Stimulated activated naive CD4-positive, alpha-beta T cell (primary cell): Measurements from ENCODE around the gene MACROD2.

Experiments
- DNase-seq, 6 experiments: peaks; one replicate each; lab custom pipeline; 2025; lab: John Stamatoyannopoulos, UW

Gene MACROD2

DNA sequence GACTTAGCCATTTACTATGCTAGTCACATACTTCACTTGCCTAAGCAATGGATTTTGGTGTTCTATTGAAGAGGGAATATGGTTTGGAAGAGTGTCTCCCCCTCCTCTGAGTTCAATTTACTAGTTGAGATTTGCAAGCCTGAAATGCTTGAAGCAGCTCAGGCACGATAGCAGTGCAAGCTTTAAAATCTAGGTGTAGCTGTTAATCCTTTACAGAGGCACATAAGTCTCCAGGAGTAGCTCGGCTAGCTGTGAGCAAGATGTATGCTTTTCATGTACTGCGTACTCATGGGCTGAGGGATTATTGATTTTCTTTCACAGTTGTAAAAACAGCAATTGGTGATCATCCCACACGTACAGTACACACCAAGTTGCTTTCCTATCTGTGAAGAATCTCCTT, 341.4 kb downstream of the MACROD2 start:
- no peak for DNase-seq

DNA sequence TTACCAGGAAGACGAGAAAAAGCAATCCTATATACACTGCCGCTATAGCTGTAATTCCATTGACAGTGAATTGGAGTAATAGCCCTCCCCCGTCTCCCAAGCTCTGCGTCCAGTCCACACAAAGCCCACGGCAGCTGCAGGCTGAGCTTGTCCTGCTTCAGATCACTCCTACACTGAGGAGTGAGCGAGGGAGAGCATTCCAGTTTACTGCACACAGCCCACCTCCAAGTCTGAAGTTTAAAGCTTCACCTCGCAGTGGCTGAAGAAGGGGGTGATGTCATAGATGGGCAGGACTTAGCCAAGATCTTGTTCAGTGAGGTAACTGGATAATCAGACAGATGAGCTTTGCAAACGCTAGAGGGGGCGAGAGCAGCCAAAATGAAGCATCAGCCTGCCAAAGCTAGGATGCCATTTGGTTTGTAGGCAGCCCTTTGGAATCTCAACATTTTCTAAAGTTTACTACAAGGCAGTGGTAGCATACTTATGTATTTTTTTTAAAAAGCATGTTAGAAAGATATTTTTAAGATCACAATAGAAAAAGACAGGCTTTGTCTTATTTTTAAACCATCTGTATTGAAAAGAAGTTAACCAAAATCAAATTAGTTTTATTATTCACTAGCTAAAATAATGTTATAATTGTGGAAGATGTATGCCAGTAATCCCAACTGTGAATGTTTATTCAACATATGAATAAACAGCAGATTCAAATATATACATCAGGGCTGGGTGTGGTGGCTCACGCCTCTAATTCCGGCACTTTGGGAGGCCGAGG, 342.3 kb downstream of the MACROD2 start, which contains the start of gene FLRT3:
Gene FLRT3, minus strand, starts transcription at position 213 of the 772 bp plus-strand sequence. CDS start 10,106 bp downstream, outside the sequence.
- DNase-seq, result no peak

- no peak for DNase-seq
Observed at GRCh38 chr20:14341801-14342200, 346.5 kb downstream of the MACROD2 start.

GRCh38 chr20:14342918-14343317, 347.6 kb downstream of the MACROD2 start:
- DNase-seq, result no peak

- DNase-seq, result no peak
Observed at GRCh38 chr20:14343491-14344065, 348.3 kb downstream of the MACROD2 start.

DNA sequence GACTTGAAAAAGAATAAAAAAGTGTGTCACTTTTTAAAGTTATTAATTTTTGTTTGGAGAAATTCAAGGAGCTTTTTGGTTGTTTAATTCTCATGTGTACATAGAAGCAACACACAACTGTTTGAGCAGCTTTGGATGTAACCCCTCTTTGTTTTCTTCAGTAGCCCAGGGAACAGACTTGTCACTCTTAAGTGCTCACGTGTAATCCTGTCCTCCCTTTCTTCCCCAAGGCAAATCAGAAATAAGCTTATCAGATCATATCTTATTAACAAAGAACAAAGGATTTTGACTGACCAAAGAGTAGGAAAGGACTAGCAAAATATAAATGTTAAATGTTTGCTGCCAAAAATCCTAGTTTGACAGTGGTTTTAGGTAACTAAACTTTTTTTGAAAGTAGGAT, 349.4 kb downstream of the MACROD2 start:
- DNase-seq, result no peak

DNA sequence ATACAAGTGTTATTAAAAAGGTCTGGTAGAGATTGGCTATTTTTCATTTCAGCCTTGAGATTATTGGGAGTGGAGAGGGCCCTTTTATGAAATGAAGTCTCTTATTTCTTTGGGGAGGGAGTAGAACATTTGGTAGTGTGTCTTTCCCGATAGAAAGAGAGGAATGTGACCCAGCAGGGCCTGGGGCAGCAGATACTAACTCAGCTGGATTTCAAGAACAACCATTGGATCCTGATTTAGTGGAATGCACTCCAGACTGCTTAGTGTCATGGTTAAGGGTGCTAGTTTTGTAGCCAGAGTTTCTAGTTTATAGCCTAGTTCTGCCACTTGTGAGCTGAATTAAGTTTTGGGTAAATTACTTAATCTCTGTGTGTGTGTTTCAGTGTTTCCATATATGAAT, 360.5 kb downstream of the MACROD2 start:
- no peak for DNase-seq

- DNase-seq, result no peak
Observed at GRCh38 chr20:14360416-14360815, 365.1 kb downstream of the MACROD2 start.

- DNase-seq, result no peak
Observed at GRCh38 chr20:14361509-14362345, 366.4 kb downstream of the MACROD2 start.

- no peak for DNase-seq
Observed at GRCh38 chr20:14374196-14374595, 378.9 kb downstream of the MACROD2 start.

DNA sequence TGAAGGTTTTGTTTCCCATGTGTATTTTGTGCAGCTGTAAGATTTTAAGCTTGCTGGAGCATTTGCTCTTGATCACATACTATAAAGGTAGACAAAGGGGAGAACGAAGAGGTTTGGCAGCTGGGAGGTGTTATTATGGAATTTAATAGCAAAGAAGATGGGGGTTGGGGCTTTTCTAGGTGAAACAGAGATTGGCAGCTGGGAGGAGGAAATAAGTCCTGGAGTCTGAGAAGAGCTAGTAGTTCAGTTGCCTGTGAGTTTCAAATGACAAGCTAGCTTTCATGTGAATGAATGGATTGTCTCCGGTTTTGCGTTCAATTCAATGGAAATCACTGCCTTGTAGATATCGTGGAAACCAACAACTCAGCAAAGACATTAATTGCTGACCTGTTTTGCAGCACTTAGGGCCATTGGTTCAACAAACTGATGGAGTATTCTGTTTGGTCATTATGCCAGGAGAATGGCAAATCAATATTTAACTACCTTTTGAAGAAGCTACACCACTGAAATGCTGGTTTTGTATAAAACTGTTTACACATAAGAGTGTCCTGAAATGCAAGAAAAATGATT, 380.2 kb downstream of the MACROD2 start:
- DNase-seq, result no peak

DNA sequence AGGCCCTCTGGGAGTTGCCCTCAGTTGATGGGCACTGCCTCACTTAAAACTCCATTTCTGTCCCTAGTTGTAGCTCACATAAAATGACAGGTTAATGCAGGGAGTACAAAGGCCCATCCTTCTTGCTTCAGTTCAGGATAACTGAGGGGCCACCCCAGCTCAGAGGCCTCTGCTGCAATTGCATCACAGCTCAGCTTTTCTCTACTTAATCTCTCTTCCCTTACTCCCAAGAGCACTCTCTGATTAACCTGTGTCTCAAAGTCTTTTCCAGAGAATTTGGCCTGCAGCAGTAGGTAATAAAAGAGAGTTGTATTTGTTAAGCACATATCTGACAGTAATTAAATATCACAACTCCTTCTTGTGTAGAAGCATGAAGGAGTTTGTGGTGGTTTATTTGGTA, 383.0 kb downstream of the MACROD2 start:
- no peak for DNase-seq

GRCh38 chr20:14383335-14383734, 388.0 kb downstream of the MACROD2 start:
- no peak for DNase-seq

DNA sequence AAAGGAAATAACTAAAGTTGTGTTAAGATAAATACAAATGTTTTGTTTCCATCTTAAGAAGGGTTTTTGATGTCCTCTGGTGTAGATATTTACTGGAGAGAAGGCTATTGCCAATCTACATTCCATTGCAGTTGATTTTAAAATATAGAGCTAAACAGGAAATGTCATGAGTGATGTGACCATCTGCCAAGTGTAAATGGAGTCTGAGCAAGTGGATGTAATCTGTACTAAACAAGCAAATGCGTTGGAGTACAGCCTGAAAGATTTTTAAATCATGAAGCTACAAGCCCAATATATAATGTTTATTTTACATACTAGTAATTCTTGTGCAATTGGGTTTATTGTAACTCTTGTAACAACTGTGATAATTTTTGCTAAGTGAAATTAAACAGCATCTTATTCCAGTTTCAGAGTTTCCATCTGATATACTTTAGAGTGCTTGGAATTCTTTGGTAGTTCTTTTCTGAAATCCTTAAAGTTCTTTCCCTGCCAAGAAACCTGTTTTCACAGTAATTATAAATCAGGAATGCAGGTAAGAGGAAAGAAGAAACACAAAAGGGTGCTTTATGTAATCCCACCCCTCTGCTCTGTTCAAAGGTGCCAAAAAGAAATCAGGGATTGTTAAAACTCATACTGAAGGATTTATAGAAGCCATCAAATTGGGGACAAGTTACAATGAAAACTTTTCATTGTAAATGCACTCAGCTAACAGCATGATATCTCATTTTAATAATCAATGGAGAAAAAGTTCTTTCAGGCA, 389.3 kb downstream of the MACROD2 start:
- DNase-seq, result no peak

DNA sequence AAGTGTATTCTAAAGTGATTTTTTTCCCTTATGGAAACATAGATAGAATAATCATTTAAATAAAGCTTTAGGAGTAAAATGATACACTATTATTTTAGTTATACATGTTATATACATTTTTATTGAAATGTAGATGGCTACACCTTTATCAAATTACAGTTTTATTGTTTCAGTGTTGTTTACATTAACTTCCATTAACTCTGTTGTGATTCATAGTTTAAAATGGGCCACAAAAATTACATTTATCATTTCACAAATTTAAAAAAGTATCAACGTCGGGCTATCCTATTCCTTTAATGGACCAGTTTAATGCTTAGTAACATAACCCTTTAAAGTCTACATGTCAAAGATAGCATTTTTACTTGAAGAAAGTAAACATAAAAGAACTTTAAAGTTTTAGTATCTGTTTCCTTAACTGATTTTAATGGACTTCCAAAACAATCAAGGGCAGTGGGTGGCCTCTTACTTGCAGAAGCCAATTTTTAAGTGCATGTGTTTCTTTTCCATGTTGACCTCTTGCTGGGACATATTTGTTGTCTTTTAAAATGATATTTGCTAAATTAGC, 389.9 kb downstream of the MACROD2 start:
- no peak for DNase-seq

- no peak for DNase-seq
Observed at GRCh38 chr20:14386726-14387125, 391.4 kb downstream of the MACROD2 start.

- no peak for DNase-seq
Observed at GRCh38 chr20:14401479-14402138, 406.3 kb downstream of the MACROD2 start.

DNA sequence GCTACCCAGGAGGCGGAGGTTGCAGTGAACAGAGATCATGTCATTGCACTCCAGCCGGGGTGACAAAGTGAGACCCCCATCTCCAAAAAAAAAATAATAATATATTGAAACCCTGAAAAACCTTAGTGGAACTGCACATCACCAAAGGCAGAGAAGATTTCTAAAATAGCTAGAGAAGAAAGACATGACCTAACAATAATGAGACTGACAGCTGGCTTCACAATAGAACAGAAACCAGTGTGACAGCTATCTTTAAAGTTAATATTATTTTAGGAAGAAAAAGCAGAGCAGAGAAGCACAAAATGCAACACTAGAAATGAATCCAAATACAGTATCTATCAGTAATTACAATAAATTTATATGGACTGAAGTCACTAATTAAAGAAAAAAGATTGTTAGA, 409.2 kb downstream of the MACROD2 start:
- DNase-seq, result no peak

DNA sequence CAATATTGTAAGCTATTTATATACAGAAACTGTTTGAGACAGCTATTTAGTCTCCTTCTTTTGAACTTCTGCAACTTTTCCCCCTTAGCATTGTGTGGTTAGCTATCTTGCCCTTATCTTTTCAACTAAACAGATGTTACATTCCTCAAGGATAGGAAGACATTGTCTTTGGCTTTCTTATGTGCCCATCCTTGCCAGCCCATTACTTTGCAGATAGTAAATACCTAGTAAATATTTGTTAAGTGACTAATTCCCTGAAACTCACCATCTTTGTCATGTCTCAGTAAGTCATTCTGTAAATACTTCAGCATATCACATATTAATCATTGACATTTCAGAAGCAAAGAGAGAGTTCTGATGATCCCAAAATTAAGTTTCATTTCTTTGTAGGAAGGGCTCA, 411.2 kb downstream of the MACROD2 start:
- DNase-seq, result no peak

- DNase-seq, result no peak
Observed at GRCh38 chr20:14407336-14407735, 412.0 kb downstream of the MACROD2 start.
